ENCODE data around the gene STK33. TPM values are rescaled to one million over a fixed set of nuclear protein-coding genes. Genes with fewer than 3 reads are reported as not detected.

STK33 gene
- total and polyA plus RNA-seq, 2 donors (not counting 3 experiments of a cell fraction or from before 2014, with no cell fraction given), result 0.63 to 3.4 TPM

DNA sequence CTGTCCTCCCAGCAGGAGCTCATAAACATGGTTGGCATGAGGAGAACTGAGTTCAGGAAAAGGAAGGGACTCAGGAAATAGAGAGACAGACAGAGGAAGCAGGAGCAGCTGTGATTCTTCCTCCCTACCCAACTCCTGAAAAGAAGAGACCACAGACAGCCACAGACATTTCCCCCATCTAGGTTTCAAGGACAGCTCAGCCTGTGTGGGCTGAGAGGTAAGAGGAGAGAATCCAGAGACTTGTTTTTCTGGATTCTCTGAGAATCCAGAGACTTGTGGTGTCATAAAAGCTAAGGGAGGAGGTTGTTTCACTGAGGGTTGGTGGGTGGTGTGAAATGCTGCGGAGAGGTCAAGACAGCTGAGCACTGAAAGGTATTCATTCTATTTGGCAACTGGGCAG lies 19.0 kb upstream of the STK33 start:
- TF ChIP-seq GATA2 (IDR thresholded peaks at IDR 0.05; ENCODE audit: insufficient read depth, insufficient read length, low read depth, low read length), result no peak
- no peak for TF ChIP-seq JUN (IDR thresholded peaks at IDR 0.05; ENCODE audit: borderline replicate concordance, insufficient read depth, insufficient read length, low read depth)
- TF ChIP-seq, protein P1, sequence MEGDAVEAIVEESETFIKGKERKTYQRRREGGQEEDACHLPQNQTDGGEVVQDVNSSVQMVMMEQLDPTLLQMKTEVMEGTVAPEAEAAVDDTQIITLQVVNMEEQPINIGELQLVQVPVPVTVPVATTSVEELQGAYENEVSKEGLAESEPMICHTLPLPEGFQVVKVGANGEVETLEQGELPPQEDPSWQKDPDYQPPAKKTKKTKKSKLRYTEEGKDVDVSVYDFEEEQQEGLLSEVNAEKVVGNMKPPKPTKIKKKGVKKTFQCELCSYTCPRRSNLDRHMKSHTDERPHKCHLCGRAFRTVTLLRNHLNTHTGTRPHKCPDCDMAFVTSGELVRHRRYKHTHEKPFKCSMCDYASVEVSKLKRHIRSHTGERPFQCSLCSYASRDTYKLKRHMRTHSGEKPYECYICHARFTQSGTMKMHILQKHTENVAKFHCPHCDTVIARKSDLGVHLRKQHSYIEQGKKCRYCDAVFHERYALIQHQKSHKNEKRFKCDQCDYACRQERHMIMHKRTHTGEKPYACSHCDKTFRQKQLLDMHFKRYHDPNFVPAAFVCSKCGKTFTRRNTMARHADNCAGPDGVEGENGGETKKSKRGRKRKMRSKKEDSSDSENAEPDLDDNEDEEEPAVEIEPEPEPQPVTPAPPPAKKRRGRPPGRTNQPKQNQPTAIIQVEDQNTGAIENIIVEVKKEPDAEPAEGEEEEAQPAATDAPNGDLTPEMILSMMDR (IDR thresholded peaks at IDR 0.05; ENCODE audit: extremely low read depth in 1 of 2, insufficient read depth in 1 of 2, low read depth in 1 of 2, low read length in 2 of 2), result no peak
- no peak for TF ChIP-seq EZH2 (IDR thresholded peaks at IDR 0.05; ENCODE audit: borderline replicate concordance, low read depth, low read length, severe bottlenecking)
- TF ChIP-seq MYC (IDR thresholded peaks at IDR 0.05; ENCODE audit: low read depth, low read length), result no peak
- TF ChIP-seq, protein P2, sequence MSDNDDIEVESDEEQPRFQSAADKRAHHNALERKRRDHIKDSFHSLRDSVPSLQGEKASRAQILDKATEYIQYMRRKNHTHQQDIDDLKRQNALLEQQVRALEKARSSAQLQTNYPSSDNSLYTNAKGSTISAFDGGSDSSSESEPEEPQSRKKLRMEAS (IDR thresholded peaks at IDR 0.05; ENCODE audit: insufficient read depth, insufficient read length), result no peak
- TF ChIP-seq POLR2AphosphoS5 (IDR thresholded peaks at IDR 0.05; ENCODE audit: insufficient read depth, low read depth, low read length), result no peak
- TF ChIP-seq POLR2A (IDR thresholded peaks at IDR 0.05; ENCODE audit: low read depth, low read length), result no peak
- no peak for TF ChIP-seq FOS (IDR thresholded peaks at IDR 0.05; ENCODE audit: borderline replicate concordance, insufficient read depth, low read length)
- no peaks in the 10 kb centered on the region for H4K20me1 ChIP-seq (replicated peaks; ENCODE audit: control insufficient read depth, extremely low read depth, insufficient read depth, low read length)
- H3K9me1 ChIP-seq (replicated peaks; ENCODE audit: control insufficient read depth, extremely low read depth, insufficient read depth, low read length), result no peaks in the 10 kb centered on the region
- no peaks in the 10 kb centered on the region for H3K27me3 ChIP-seq (ENCODE audit: control insufficient read depth in 2 of 2, insufficient read depth in 2 of 2, low read length in 2 of 2)
- H3K36me3 ChIP-seq (ENCODE audit: control insufficient read depth in 2 of 2, extremely low read depth in 1 of 2, insufficient read depth in 2 of 2, low read length in 2 of 2), result no peaks in the 10 kb centered on the region
- no TSS peak for BruUV-seq (replicated peaks)
- H2AFZ ChIP-seq (ENCODE audit: low read depth, low read length), result peak overlapping the region; percentile 10
- H3K9ac ChIP-seq (replicated peaks; ENCODE audit: extremely low read depth, insufficient read depth, low read length), result no peak overlapping the region
- no peak overlapping the region for H3K27ac ChIP-seq (ENCODE audit: insufficient read depth, low read depth, low read length)
- H3K79me2 ChIP-seq (ENCODE audit: control insufficient read depth, insufficient read depth, low read length), result no peaks in the 10 kb centered on the region
- dilution Hi-C loops (cut with MboI; ENCODE audit: extremely low pct_ligation_motif_present, low sequenced_read_pairs), result no loop called here
- intact Hi-C loops (cut with micrococcal nuclease), result loop anchor here (5.0 kb wide), 1 partner anchor 344 kb away; no protein-coding TSS in a partner anchor
- ChIA-PET CTCF (interaction anchor here (1.2 to 2.6 kb wide), 4 partner anchors 8 to 46 kb away, joined by 3 to 8 read pairs (median 5); no protein-coding TSS in a partner anchor), POLR2A (no interaction called here)
- peaks cover 12% of the 10 kb centered on the region for H3K4me1 ChIP-seq (ENCODE audit: control insufficient read depth, extremely low read depth, insufficient read depth, low read length)
- H3K4me2 ChIP-seq (ENCODE audit: insufficient read depth, low read length), result peak overlapping the region; percentile 15
- no peaks in the 10 kb centered on the region for H3K9me3 ChIP-seq (replicated peaks; ENCODE audit: control insufficient read depth, insufficient read depth, low read length)
- DNase-seq (ENCODE audit: low read depth, low spot score) (peak; percentile 23), FAIRE-seq (peak; percentile 70)
- no peak overlapping the region for H3K4me3 ChIP-seq (replicated peaks in 1 of 3; ENCODE audit: insufficient read depth in 1 of 3, low read depth in 1 of 3, low read length in 3 of 3)
